ENCODE measurements around the gene MRPS18B. TPM values are rescaled to one million over a fixed set of nuclear protein-coding genes. Genes with fewer than 3 reads are reported as not detected.

The MRPS18B gene
- total and polyA plus RNA-seq, 2 of the 13 experiments (the other 11 are each of a cell fraction or from before 2014, with no cell fraction given) = 125 to 131 TPM

GRCh38 chr6:30647242-30648116 lies 29.8 kb downstream of the MRPS18B start (continued):
- TF ChIP-seq ZNF280B (CRISPR knock-in tag; IDR thresholded peaks at IDR 0.05; ENCODE audit: borderline replicate concordance) = peak; percentile 78
- no peak for TF ChIP-seq ARID3A (IDR thresholded peaks at IDR 0.05; ENCODE audit: low read depth, low read length)
- TF ChIP-seq SRF (IDR thresholded peaks at IDR 0.05; ENCODE audit: low read depth, low read length) = no peak
- peak; percentile 53; the same call in 1 of the 2 replicates for TF ChIP-seq GPN1 (CRISPR knock-in tag; IDR thresholded peaks at IDR 0.05; ENCODE audit: borderline replicate concordance)
- no peak; the same call in 1 of the 2 replicates for TF ChIP-seq ZNF615 (CRISPR knock-in tag; IDR thresholded peaks at IDR 0.05; ENCODE audit: borderline replicate concordance)
- TF ChIP-seq, protein P1, sequence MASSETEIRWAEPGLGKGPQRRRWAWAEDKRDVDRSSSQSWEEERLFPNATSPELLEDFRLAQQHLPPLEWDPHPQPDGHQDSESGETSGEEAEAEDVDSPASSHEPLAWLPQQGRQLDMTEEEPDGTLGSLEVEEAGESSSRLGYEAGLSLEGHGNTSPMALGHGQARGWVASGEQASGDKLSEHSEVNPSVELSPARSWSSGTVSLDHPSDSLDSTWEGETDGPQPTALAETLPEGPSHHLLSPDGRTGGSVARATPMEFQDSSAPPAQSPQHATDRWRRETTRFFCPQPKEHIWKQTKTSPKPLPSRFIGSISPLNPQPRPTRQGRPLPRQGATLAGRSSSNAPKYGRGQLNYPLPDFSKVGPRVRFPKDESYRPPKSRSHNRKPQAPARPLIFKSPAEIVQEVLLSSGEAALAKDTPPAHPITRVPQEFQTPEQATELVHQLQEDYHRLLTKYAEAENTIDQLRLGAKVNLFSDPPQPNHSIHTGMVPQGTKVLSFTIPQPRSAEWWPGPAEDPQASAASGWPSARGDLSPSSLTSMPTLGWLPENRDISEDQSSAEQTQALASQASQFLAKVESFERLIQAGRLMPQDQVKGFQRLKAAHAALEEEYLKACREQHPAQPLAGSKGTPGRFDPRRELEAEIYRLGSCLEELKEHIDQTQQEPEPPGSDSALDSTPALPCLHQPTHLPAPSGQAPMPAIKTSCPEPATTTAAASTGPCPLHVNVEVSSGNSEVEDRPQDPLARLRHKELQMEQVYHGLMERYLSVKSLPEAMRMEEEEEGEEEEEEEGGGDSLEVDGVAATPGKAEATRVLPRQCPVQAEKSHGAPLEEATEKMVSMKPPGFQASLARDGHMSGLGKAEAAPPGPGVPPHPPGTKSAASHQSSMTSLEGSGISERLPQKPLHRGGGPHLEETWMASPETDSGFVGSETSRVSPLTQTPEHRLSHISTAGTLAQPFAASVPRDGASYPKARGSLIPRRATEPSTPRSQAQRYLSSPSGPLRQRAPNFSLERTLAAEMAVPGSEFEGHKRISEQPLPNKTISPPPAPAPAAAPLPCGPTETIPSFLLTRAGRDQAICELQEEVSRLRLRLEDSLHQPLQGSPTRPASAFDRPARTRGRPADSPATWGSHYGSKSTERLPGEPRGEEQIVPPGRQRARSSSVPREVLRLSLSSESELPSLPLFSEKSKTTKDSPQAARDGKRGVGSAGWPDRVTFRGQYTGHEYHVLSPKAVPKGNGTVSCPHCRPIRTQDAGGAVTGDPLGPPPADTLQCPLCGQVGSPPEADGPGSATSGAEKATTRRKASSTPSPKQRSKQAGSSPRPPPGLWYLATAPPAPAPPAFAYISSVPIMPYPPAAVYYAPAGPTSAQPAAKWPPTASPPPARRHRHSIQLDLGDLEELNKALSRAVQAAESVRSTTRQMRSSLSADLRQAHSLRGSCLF (CRISPR knock-in tag; IDR thresholded peaks at IDR 0.05; ENCODE audit: borderline replicate concordance) = no peak; the same call in none of the 2 replicates
- peak; percentile 86; the same call in 1 of the 2 replicates for TF ChIP-seq ZNF296 (CRISPR knock-in tag; conservative IDR thresholded peaks at IDR 0.05)
- TF ChIP-seq ZFP36L1 (CRISPR knock-in tag; IDR thresholded peaks at IDR 0.05) = no peak
- no peak for TF ChIP-seq CEBPB (IDR thresholded peaks at IDR 0.05; ENCODE audit: borderline replicate concordance, low read depth, low read length)
- peak; percentile 97; the same call in 1 of the 2 replicates for TF ChIP-seq BRCA1 (CRISPR knock-in tag; IDR thresholded peaks at IDR 0.05)
- no peak for TF ChIP-seq ZNF780A (CRISPR knock-in tag; IDR thresholded peaks at IDR 0.05)
- peak; percentile 95 for TF ChIP-seq SATB2 (CRISPR knock-in tag; IDR thresholded peaks at IDR 0.05)
- peak; percentile 84 for TF ChIP-seq TAF1 (CRISPR knock-in tag; IDR thresholded peaks at IDR 0.05)
- peak; percentile 95; the same call in 1 of the 2 replicates for TF ChIP-seq ARHGAP35 (CRISPR knock-in tag; IDR thresholded peaks at IDR 0.05; ENCODE audit: borderline replicate concordance)
- TF ChIP-seq CENPT (CRISPR knock-in tag; IDR thresholded peaks at IDR 0.05; ENCODE audit: low read depth) = 0 out of 2 replicates have a peak, but pooled peaks have one; percentile 37
- no peak for TF ChIP-seq ZNF17 (CRISPR knock-in tag; IDR thresholded peaks at IDR 0.05)
- peak; percentile 78 for TF ChIP-seq NR2F6 (IDR thresholded peaks at IDR 0.05)
- TF ChIP-seq NR2F6 (CRISPR knock-in tag; IDR thresholded peaks at IDR 0.05) = peak; percentile 96
- peak; percentile 89 for TF ChIP-seq POLR2G (IDR thresholded peaks at IDR 0.05; ENCODE audit: low read depth, low read length)

All from HepG2 (cell line).